Activated T-cell treated with anti-CD3 and anti-CD28 coated beads, Interleukin-2, amount 50 U/mL, for 1 hour (primary cell): Measurements from ENCODE around the gene PDE10A.

ENCODE experiments used
- DNase-seq: peaks from one replicate; pipeline ENCODE4 v3.0.0-alpha.2; 2020

PDE10A gene

GRCh38 chr6:165653607-165654006 lies 9.4 kb downstream of the PDE10A start:
- no peak for DNase-seq

- DNase-seq = no peak
Measured at GRCh38 chr6:165653196-165653595, 9.8 kb downstream of the PDE10A start.

DNA sequence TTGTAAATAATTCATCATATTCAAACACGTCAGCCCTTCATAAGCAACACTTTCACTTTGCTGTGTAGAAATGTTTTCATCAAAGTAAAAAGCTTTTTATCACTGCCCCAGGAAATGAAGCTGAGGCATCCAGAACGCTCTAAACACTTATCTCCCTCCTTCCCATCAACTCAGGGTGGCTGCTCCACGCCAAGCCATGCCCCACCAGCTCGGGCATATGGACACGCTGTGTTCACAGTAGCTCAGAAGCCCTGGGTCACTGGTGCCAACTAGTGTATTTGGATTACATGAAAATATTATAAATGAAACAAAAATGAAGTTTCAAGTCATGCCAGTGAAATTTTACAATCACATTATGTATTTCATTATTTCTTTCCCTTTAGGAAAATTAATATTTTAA lies 10.3 kb downstream of the PDE10A start:
- DNase-seq = no peak

GRCh38 chr6:165649166-165650137 lies 13.6 kb downstream of the PDE10A start:
- no peak for DNase-seq

- DNase-seq = no peak
Measured at GRCh38 chr6:165647041-165647440, 16.0 kb downstream of the PDE10A start.

DNA sequence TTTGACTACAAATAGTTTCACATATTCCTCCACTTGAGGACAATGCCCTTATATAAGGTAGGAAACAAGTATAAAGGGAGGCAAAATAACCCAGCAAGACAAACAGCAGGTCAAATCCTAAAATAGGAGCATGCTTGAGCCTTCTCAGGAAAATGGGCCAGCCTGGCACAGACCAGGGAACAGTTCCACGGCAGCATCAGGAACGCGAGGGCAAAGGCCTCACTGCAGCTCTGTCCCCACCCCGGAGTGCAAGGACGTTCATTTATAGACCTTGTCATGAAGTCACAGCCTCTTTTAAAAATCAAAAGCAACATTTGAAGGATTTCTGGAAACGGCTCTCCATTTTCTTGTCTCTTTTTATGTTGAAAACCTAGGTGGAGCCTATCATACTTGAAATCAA lies 17.1 kb downstream of the PDE10A start:
- no peak for DNase-seq

DNA sequence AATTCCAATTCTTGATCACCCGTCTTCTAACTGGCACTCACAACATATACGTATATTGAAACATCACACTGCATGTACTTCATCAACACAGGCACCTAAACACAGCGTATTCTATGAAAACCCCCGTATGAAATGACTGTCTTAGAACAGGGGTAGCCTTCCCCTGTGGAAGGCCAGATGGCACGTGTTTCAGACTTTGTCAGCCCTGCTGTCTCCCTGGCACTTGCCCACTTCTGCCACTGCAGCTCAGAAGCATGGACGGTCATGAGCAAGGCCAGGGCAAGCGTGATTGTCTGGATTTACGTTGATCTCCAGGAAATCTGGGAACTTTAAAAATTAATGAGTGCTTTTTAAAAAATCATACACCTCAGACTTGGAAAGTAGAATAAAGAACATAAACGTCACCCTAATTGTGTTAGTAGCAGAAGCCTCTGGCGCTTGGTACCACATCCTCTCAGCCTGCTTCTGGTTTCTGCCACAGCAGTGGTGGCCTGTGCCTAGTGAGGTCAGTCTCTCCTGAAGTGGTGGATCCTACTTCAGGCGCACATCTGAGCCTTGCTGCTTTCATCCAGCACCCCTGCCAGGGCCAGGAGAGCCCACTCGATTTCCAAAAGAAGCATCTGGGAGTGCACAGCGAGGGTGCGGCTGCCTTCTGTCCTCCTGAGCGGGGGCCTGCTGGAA lies 18.3 kb downstream of the PDE10A start:
- no peak for DNase-seq

- no peak for DNase-seq
Measured at GRCh38 chr6:165643015-165643414, 20.0 kb downstream of the PDE10A start.

GRCh38 chr6:165641672-165642156 lies 21.3 kb downstream of the PDE10A start:
- DNase-seq = no peak

- no peak for DNase-seq
Measured at GRCh38 chr6:165640806-165641205, 22.2 kb downstream of the PDE10A start.

DNA sequence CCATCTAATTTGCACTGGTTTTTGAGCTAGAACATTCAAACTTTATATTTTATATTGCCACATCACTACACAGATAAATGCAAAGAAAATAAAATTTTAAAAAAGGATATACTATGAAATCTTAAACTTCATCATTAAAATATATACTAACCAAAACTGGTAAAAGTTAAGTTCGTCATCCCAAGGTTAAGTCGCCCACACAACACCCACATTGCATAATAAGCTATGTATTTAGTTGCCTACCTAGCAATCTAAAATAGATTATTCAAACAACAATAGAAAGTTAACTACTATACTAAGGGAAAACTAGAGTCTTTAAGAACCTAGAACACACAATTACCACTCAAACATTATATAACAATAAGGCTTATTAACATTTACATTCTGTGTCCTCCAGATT lies 24.5 kb downstream of the PDE10A start:
- no peak for DNase-seq

DNA sequence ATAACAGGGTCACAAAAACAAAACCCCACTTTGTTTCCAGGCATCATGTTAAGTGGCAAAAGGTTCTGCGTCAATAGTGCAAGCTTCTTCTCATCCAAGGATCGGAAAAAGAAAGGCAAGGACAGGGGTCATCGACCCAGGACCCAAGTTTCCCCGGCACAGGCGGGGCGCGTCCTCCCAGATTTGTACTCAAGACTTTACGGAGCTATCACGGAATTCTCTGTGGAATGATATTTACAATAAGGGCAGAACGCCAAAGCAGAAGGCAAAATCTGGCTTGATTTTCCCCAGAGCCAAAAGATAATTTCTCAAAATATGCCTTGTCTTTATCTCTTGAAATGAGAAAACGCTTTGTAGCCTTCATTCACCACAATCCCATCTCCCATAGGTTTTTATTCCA lies 25.5 kb downstream of the PDE10A start:
- DNase-seq = no peak

DNA sequence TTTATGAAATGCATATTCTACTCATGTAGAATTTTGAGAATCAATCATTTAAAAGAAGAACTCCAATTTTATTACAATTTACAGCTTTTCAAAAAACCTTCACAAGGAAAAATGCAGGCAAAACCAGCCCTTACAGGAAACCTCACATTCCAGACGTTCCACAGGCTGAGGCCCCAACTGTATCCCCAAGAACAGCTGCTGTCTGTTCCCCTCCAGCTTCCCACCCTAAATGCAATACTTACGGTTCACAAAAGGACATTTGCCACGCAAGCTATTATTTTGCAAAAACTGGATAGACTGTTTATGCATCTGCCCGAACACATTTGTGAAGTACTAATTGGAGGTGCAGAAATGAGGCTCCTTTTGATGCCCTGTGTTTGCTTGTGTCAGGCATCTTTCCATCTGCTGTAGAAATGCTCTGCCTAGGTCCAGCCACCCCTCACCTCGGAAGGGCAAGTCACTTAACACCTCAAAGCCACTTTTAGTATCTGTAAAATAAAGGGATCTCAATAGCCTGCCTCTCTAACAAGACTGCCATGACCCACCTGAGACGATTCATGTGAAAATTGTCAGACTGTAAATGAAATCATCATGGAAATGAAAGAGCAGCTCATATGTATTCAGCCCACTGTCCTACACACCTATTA lies 26.5 kb downstream of the PDE10A start:
- no peak for DNase-seq

DNA sequence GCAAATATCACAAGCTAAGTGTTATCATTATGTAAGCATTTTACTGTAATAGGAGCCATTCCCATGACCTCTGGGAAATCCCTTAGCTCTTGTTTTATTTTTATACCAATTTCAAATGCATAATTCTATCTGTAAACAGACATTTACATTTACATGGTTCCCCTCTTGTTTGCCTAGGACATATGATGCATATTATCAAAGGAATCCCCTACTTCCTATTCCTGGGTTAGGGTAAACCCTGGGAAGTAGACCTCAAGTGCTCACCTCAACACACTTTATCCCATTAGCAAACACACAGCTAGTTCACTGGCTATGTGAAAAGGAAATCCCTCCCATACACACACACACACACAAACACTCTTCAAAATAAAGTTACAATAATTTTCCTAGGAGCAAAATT lies 27.1 kb downstream of the PDE10A start:
- DNase-seq = no peak

DNA sequence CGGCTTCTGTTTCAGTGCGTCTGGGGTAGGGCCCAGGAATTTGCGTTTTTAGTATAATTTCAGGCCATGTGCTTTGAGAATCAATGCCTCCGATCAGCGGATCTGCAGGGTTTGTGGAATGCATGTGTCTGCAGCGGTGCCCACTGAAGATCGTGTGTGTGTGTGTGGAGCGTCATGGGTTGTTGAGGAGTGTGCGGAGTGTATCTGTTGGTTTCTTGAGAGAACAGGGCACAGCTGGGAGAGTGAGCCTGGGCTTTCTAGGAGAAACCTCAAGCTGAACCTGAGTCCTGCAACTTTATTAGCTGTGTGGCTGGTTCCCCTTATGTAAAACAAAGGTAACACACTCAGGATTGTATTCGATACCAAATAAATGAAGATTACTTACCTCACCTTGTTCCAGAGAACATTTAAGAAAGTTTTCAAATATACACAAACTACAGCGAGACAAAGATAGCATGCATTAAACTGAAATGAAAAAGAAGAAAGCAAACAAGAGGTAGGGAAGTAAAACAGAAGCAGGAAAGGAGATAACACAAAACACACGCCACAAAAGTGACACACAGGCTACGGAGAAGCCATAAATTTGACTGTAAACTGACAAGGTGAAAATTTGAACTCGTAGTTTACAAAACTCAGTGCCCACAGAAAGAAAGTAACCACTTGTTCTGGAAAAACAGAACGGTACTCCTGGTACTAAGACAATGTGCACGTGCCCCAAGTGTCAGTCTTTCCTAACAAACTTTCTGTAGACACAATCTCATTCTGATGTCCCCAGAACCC lies 28.8 kb downstream of the PDE10A start:
- DNase-seq = no peak

DNA sequence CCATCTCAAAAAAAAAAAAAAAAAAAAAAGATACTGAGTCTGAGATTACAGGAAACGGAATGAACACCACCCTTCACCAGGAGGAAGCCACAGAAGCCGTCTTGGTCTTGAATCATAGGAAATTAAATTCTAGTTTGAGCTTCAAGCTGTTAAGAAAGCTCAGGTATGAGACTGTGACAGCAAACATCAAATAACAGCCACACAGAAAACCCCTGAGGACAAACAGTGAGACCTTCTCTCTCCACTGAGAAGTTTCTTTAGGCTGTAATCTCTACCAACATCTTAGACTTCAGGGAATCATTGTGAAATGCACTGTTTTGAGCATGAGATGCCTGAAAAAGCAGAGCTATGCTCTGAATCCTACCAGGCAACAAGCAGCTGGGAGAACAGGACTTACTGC lies 30.8 kb downstream of the PDE10A start:
- no peak for DNase-seq

DNA sequence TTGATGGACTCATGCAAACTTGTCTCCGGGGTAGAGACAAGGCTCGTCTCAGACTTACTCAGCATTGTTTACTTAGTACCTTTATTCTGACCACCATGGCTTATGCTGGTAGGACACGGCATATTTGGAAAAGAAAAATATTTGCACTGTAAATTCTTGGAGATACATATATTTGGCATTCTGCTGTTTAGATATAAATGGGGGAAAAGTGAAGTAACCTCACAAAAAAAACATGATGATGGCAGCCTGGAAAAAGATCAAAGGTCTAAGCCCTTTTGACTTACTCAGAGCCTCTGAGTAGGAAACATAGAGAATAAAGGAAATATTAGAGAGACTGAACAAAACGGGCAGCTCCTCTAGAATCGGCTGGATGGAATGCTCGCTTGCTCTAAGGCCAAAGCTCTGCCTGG lies 32.5 kb downstream of the PDE10A start:
- no peak for DNase-seq

- DNase-seq = no peak
Measured at GRCh38 chr6:165628955-165629354, 34.1 kb downstream of the PDE10A start.

DNA sequence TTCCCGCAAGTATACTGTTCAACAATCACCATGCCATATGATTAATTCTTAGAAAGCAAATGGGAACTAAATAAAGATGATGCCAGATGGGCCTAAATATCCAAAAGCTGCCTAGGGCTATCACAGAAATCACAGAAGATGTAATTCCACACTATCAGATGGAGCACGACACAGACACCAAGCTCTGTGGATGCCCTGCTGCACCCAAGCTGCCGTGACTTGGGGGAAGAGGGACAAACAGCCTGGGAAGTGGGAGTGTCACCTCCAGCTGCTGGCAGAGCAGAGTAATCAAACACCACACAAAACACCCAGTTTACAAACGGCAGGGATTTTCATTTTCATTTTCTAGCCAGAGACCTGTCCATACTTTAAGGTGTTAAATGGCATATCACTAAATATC lies 35.7 kb downstream of the PDE10A start:
- no peak for DNase-seq

DNA sequence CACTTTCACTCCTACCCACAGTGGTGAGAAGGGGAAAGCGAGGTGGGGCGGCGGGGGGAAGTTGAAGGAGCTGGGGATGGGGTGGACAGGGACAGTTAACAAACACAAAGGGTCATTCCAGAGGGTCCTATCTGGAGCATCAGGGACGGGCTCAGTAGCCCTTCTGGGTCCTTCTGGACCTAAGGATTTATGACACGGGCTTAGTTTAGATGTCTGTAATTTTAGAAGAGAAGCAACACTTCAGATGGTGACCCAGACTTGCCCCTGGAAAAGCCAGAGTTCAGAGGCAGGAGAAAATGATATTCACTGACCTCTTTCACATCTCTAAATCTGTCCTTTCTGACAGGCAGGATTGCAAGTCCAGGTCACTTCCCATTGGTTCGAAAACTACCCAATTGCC lies 36.3 kb downstream of the PDE10A start:
- DNase-seq = no peak

DNA sequence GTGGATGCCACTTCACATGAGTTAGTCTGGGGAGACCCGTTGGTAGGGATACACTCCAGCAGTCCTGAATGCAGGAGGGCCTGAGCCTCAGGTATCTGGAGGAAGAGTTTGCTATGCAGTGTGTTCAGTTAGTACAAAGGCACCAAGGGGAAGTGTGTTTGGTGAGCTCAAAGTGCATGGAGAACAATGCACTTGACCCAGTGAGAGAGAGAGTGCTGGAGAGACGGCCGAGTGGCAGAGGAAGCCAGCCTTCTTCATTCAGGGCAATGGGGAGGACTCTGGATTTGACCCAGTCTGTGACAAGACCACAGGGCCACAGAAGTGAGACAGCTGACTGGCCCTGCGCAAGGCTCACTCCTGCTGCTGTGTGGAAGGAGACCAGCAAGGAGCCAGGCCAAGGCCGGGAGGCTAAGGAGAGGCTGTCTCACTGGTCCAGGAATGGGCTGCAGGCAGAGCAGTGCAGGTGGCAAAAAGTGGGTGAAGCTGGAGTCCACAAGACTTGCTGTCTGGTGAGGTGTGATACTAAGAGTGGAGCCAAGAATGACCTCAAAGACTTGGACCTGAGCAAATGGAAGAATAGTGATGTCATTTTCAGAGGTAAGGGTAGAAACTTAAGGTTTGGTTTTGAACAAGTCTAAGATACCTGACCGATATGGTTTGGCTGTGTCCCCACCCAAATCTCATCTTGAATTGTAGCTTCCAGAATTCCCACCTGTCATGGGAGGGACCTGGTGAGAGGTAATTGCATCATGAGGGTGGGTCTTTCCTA lies 38.0 kb downstream of the PDE10A start:
- no peak for DNase-seq

DNA sequence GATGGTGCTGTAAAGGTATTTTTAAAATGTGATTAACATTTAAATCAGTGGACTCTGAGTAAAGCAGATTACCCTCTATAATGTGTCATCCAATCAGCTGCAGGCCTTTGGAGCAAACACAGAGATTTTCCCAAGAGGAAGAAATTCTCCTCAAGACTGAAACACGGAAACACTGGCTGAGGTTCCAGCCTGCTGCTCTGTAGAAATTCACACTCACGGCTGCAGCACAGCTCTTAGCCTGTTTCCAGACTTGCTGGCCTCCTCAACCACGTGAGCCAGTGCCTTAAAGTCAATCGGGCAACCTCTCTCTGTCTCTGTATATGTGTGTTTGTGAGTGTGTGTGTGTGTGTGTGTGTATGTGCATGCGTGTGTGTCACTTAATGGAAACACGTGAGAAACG lies 41.1 kb downstream of the PDE10A start:
- no peak for DNase-seq
